ENCODE measurements around the gene FBLN1. TPM values are rescaled to one million over a fixed set of nuclear protein-coding genes. Genes with fewer than 3 reads are reported as not detected.
"Not testable (repeated sequence)": the region's sequence is repeated elsewhere in the genome, so short reads cannot be mapped to it uniquely, and the experiment has no call there.

FBLN1 gene
- total RNA-seq, 1 donor from 2014 or later = 82.8 TPM

GRCh38 chr22:45600790-45601730 is 98.4 kb downstream of the FBLN1 start:
- TF ChIP-seq, protein P1, sequence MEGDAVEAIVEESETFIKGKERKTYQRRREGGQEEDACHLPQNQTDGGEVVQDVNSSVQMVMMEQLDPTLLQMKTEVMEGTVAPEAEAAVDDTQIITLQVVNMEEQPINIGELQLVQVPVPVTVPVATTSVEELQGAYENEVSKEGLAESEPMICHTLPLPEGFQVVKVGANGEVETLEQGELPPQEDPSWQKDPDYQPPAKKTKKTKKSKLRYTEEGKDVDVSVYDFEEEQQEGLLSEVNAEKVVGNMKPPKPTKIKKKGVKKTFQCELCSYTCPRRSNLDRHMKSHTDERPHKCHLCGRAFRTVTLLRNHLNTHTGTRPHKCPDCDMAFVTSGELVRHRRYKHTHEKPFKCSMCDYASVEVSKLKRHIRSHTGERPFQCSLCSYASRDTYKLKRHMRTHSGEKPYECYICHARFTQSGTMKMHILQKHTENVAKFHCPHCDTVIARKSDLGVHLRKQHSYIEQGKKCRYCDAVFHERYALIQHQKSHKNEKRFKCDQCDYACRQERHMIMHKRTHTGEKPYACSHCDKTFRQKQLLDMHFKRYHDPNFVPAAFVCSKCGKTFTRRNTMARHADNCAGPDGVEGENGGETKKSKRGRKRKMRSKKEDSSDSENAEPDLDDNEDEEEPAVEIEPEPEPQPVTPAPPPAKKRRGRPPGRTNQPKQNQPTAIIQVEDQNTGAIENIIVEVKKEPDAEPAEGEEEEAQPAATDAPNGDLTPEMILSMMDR (IDR thresholded peaks at IDR 0.05; ENCODE audit: borderline replicate concordance) = no peak
- no peak overlapping the region for H3K27ac ChIP-seq (replicated peaks)
- H3K9me3 ChIP-seq (replicated peaks) = no peaks in the 10 kb centered on the region
- peaks cover 5% of the 10 kb centered on the region for H3K4me1 ChIP-seq
- no peaks in the 10 kb centered on the region for H3K36me3 ChIP-seq
- intact Hi-C loops (cut with micrococcal nuclease) = no loop called here
- no peak for DNase-seq
- H3K27me3 ChIP-seq (ENCODE audit: low read depth) = peaks cover 26% of the 10 kb centered on the region
- H3K4me3 ChIP-seq = no peak overlapping the region

DNA sequence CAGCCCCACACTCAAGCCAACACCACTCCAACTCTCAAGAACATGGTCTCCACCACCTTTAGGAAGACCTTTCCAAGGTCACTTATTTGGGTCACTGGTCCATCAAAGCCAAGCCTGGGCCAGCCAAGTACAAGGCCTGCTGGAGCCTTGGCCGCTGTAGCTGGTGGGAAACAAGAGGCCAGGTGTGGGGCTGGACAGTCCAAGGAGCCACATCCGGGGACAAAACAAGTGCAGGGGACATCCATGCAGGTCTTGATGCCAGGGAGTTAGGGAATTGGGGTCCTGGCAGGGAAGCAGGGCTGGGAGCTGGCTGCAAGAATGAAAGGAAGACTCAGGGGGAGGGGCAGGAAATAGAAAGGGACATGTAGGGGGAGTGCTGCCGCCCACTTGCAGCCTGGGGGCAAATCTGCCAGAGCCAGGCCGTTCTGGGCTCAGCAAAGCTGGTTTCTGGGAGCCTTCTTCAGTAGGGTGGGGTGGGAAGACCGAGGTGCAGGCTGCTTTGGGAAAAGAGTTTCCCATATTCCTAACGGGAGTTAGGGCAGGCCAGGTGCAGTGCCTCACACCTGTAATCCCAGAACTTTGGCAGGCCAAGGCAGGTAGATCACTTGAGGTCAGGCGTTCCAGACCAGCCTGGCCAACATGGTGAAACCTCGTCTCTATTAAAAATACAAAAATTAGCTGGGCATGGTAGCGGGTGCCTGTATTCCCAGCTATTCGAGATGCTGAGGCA is 99.5 kb downstream of the FBLN1 start:
- H3K36me3 ChIP-seq = no peaks in the 10 kb centered on the region
- intact Hi-C loops (cut with micrococcal nuclease) = no loop called here
- H3K27ac ChIP-seq (replicated peaks) = no peak overlapping the region
- TF ChIP-seq, protein P1 (IDR thresholded peaks at IDR 0.05; ENCODE audit: borderline replicate concordance) = no peak
- no peaks in the 10 kb centered on the region for H3K9me3 ChIP-seq (replicated peaks)
- H3K4me3 ChIP-seq = no peak overlapping the region
- peaks cover 5% of the 10 kb centered on the region for H3K4me1 ChIP-seq
- peaks cover 34% of the 10 kb centered on the region for H3K27me3 ChIP-seq (ENCODE audit: low read depth)
- no peak for DNase-seq

GRCh38 chr22:45602824-45603595 is 100.3 kb downstream of the FBLN1 start:
- Histone ChIP-seq H3K4me1 (no peaks in the 10 kb centered on the region), H3K4me3 (no peak overlapping the region), H3K27ac (replicated peaks) (no peak overlapping the region), H3K9me3 (replicated peaks) (no peaks in the 10 kb centered on the region), H3K36me3 (no peaks in the 10 kb centered on the region), H3K27me3 (ENCODE audit: low read depth) (peaks cover 37% of the 10 kb centered on the region)
- DNase-seq = no peak
- TF ChIP-seq, protein P1 (IDR thresholded peaks at IDR 0.05; ENCODE audit: borderline replicate concordance) = no peak
- intact Hi-C loops (cut with micrococcal nuclease) = no loop called here

- no peaks in the 10 kb centered on the region for H3K4me1 ChIP-seq
- no peak for DNase-seq
- H3K4me3 ChIP-seq = no peak overlapping the region
- intact Hi-C loops (cut with micrococcal nuclease) = no loop called here
- no peak overlapping the region for H3K27ac ChIP-seq (replicated peaks)
- no peaks in the 10 kb centered on the region for H3K36me3 ChIP-seq
- no peaks in the 10 kb centered on the region for H3K9me3 ChIP-seq (replicated peaks)
- peaks cover 37% of the 10 kb centered on the region for H3K27me3 ChIP-seq (ENCODE audit: low read depth)
- TF ChIP-seq, protein P1 (IDR thresholded peaks at IDR 0.05; ENCODE audit: borderline replicate concordance) = no peak
Observed at GRCh38 chr22:45603619-45604018, 100.9 kb downstream of the FBLN1 start.

DNA sequence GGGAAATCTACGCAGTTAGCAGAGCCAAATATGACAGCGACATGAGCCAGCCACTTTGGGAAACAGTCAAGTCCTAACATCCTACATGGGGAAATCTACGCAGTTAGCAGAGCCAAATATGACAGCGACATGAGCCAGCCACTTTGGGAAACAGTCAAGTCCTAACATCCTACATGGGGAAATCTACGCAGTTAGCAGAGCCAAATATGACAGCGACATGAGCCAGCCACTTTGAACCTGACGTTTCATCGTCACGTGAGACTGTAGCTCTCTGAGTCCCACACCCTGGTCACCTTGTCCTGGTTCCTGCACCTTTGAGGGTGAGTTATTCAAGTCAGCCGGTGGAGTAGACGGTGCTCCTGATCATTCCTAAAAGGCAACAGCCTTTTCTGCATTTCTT is 105.4 kb downstream of the FBLN1 start:
- intact Hi-C loops (cut with micrococcal nuclease); H3K36me3 ChIP-seq; DNase-seq; H3K4me3 ChIP-seq; H3K9me3 ChIP-seq (replicated peaks); H3K4me1 ChIP-seq; H3K27ac ChIP-seq (replicated peaks): not testable (repeated sequence)
- H3K27me3 ChIP-seq (ENCODE audit: low read depth) = peaks cover 34% of the 10 kb centered on the region

Measured in left ventricle myocardium inferior (tissue), 1 donor.